Ectodermal cell (in vitro differentiated cells): ENCODE data around the gene BABAM1.
A peak's percentile ranks its signal among the peaks of the same experiment; 100 is the strongest.
"Not testable (repeated sequence)": the region's sequence is repeated elsewhere in the genome, so short reads cannot be mapped to it uniquely, and the experiment has no call there.

ENCODE experiments used
- H3K27ac ChIP-seq: 2 replicates; pipeline ENCODE4 v1.7.0; 2013; ENCODE audit warnings: mild to moderate bottlenecking, low read depth, low read length; ENCODE audit not compliant: insufficient read depth, poor library complexity, severe bottlenecking
- H3K27me3 ChIP-seq: 2 replicates; pipeline ENCODE4 v1.7.0; 2013; ENCODE audit warnings: mild to moderate bottlenecking, low read length; ENCODE audit not compliant: insufficient read depth, control insufficient read depth, poor library complexity, severe bottlenecking
- H3K36me3 ChIP-seq: one replicate; pipeline ENCODE4 v1.7.0; 2013; ENCODE audit warnings: low read length; ENCODE audit not compliant: control insufficient read depth, insufficient read depth
- H3K4me1 ChIP-seq: one replicate; pipeline ENCODE4 v1.7.0; 2013; ENCODE audit warnings: low read length; ENCODE audit not compliant: control insufficient read depth, insufficient read depth
- H3K4me3 ChIP-seq: 2 replicates; pipeline ENCODE4 v1.7.0; 2013; ENCODE audit warnings: low read depth, low read length, control low read depth; ENCODE audit not compliant: insufficient read depth
- H3K9me3 ChIP-seq: 2 replicates; pipeline ENCODE4 v1.7.0; 2013; ENCODE audit warnings: mild to moderate bottlenecking, low read length, moderate library complexity; ENCODE audit not compliant: control insufficient read depth
- WGBS, 2 experiments: methylation state at CpG; one replicate each; pipeline ENCODE4 v1.1.7; 2013; ENCODE audit warnings: missing lambda C conversion rate in 2 of 2; 5-methylcytosine and 5-hydroxymethylcytosine counted together

The BABAM1 gene

GRCh38 chr19:17292301-17293074 is 25.2 kb downstream of the BABAM1 start:
- Histone ChIP-seq H3K27me3 (no peaks in the 10 kb centered on the region), H3K36me3 (peaks cover 11% of the 10 kb centered on the region), H3K27ac (peak overlapping the region; percentile 89), H3K4me3 (peak overlapping the region; percentile 41), H3K9me3 (no peaks in the 10 kb centered on the region), H3K4me1 (no peaks in the 10 kb centered on the region)
- WGBS, 2 experiments: 3% methylated on average over 46 of the region's 46 CpGs

DNA sequence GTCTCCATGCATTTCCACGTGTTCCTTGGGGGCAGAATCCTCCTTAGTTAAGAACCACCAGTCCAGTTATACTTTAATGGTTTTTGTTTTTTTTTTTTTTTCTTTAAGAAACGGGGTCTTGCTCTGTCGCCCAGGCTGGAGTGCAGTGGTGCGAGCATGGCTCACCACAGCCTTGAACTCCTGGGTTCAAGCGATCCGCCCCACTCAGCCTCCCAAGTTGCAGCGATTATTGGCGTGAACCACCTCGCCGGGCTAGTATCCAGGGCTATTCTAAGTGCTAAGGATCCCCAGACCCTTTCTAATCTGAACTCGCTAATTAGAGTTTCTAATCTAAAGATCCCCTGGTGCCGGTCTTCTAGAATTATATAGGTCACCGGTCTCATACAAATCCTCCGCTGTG is 26.4 kb downstream of the BABAM1 start:
- Histone ChIP-seq H3K4me3 (no peak overlapping the region), H3K27me3 (no peaks in the 10 kb centered on the region), H3K4me1 (no peaks in the 10 kb centered on the region), H3K36me3 (peaks cover 18% of the 10 kb centered on the region), H3K27ac (no peak overlapping the region), H3K9me3 (no peaks in the 10 kb centered on the region)
- WGBS, 2 experiments: 93 to 94% methylated on average over 14 of the region's 14 CpGs

GRCh38 chr19:17294051-17294891 is 27.0 kb downstream of the BABAM1 start:
- no peaks in the 10 kb centered on the region for H3K27me3 ChIP-seq
- WGBS, 2 experiments: 86 to 89% methylated on average over 48 of the region's 48 CpGs
- no peak overlapping the region for H3K4me3 ChIP-seq
- no peaks in the 10 kb centered on the region for H3K4me1 ChIP-seq
- no peak overlapping the region for H3K27ac ChIP-seq
- peaks cover 19% of the 10 kb centered on the region for H3K36me3 ChIP-seq
- H3K9me3 ChIP-seq: no peaks in the 10 kb centered on the region

DNA sequence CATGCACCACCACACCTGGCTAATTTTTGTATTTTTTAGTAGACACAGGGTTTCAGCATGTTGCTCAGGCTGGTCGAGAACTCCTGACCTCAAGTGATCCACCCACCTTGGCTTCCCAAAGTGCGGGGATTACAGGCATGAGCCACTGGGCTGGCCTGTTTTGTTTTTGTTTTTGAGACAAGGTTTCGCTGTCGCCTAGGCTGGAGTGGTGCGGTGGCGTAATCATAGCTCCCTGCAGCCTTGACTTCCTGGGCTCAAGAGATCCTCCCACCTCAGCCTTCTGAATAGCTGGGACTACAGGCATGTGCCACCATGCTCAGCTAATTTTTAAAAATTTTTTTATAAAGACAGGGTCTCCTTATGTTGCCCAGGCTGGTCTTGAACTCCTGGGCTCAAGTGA is 28.3 kb downstream of the BABAM1 start:
- H3K4me1 ChIP-seq, H3K9me3 ChIP-seq: not testable (repeated sequence)
- 94% methylated on average over 6 of the region's 6 CpGs for WGBS, 2 experiments

DNA sequence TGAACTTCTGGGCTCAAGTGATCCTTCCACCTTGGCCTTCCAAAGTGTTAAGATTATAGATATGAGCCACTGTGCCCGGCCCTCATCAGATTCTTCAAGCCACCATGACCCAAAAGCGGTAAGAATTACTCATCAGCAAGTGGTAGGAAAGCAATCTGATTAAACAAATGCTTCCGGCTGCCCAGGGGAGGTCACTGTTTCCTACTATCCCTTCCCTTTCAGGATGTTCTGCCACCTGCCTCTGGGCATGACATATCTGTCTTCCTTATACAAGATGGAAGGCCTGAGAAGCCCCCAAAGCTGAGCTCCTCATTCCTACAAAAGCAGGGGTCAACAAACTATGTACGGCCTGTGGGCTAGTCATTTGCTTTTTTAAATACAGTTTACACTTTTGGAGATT is 29.0 kb downstream of the BABAM1 start:
- Histone ChIP-seq H3K27ac (no peak overlapping the region), H3K4me3 (no peak overlapping the region), H3K9me3 (no peaks in the 10 kb centered on the region), H3K4me1 (no peaks in the 10 kb centered on the region), H3K36me3 (peaks cover 19% of the 10 kb centered on the region), H3K27me3 (no peaks in the 10 kb centered on the region)
- 88 to 93% methylated on average over 4 of the region's 4 CpGs for WGBS, 2 experiments

More for the DNA sequence above, 28.3 kb downstream of the BABAM1 start:
- not testable (repeated sequence) for H3K4me3 ChIP-seq, H3K27me3 ChIP-seq, H3K27ac ChIP-seq
- peaks cover 19% of the 10 kb centered on the region for H3K36me3 ChIP-seq

DNA sequence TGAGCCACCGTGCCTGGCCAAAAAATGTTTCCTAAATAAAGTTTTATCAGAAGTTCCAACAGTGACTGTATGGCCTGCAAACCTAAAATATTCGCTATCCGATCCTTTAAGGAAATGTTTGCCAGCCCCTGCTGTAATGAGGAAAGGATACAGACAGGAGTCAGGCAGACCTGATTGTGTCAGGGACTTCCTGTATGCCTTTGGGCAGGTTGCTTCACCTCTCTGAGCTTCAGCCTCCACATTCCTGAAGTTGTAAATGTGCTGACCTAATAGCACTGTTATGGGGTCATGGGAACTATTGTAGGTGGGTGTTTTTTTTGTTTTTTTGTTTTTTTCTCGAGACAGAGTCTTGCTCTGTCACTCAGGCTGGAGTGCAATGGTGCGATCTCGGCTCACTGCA is 29.7 kb downstream of the BABAM1 start:
- H3K27me3 ChIP-seq: no peaks in the 10 kb centered on the region
- H3K36me3 ChIP-seq: peaks cover 19% of the 10 kb centered on the region
- WGBS, 2 experiments: 95% methylated on average over 6 of the region's 6 CpGs
- no peaks in the 10 kb centered on the region for H3K4me1 ChIP-seq
- H3K27ac ChIP-seq: no peak overlapping the region
- no peaks in the 10 kb centered on the region for H3K9me3 ChIP-seq
- H3K4me3 ChIP-seq: no peak overlapping the region

DNA sequence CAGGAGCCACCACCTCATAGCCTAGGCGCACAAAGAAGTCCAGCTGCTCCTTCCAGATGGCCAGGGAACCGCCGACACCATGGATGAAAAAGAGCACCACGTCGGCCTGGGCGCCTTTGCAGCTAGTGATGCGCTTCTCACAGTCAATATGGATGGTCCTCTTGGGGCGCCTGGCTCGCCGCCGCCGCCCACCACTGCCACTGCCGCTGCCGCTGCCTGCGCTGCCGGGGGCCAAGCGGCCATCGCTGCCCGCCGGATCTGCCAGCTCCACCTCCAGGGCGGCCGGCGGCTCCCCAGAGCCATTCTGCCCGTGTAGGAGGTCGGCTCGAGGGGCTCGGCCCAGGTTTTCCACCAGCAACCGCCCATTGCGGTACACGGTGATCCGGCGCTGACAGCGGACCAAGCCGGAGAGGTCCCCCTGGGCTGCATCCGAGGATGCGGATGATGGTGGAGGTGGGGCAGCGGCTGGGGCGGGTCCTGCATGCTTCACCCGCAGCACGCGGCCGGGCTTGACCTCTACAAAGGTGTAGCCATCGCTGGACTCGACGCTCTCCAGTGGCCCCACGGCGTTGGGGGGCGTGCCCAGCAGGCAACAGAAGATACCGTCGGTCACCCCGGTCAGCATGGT is 33.9 kb downstream of the BABAM1 start:
- Histone ChIP-seq H3K27ac (no peak overlapping the region), H3K36me3 (peaks cover 12% of the 10 kb centered on the region), H3K4me3 (no peak overlapping the region), H3K9me3 (no peaks in the 10 kb centered on the region), H3K27me3 (no peaks in the 10 kb centered on the region), H3K4me1 (peaks cover 6% of the 10 kb centered on the region)
- 94 to 95% methylated on average over 51 of the region's 51 CpGs for WGBS, 2 experiments

DNA sequence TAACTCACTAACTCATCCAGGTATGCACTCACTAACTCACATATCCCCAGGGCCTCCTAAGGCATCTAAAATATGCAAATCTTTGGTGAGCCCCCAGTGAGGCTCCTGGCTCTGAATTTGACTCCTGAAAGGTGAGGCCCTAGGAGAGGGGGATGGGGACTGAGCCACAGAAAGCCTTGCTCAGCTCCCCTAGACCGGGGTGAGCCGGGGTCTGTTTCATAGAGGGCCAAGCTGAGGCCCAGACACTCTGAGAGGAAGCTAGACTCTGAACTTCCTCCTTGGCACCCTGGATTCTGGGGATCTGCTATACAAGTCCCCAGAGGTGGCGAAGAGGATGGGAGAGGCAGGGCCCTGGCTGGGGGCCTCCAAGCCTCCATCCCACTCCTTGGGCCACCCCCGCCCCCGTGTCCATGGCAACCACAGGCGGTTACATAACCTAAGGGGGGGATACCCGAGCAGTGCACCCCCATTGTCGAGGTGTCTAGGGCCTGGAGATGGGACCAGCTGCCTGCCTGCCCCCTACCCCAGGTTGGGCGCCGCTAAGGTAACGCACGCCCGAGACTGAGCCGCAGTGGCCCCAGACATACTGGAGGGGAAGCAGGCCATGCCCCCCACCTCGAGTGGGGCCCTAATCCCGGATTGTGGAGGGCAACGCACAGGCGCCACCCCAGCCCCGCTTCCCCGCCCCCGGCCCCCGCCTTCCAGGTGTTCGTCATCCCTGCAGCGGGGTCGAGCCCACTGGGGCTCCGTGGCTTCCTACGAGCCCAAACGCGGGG is 35.3 kb downstream of the BABAM1 start:
- H3K4me1 ChIP-seq: peaks cover 6% of the 10 kb centered on the region
- no peaks in the 10 kb centered on the region for H3K9me3 ChIP-seq
- H3K4me3 ChIP-seq: peak overlapping the region; percentile 67
- H3K27ac ChIP-seq: no peak overlapping the region
- WGBS, 2 experiments: 19 to 20% methylated on average over 29 of the region's 29 CpGs
- H3K36me3 ChIP-seq: peaks cover 8% of the 10 kb centered on the region
- no peaks in the 10 kb centered on the region for H3K27me3 ChIP-seq

DNA sequence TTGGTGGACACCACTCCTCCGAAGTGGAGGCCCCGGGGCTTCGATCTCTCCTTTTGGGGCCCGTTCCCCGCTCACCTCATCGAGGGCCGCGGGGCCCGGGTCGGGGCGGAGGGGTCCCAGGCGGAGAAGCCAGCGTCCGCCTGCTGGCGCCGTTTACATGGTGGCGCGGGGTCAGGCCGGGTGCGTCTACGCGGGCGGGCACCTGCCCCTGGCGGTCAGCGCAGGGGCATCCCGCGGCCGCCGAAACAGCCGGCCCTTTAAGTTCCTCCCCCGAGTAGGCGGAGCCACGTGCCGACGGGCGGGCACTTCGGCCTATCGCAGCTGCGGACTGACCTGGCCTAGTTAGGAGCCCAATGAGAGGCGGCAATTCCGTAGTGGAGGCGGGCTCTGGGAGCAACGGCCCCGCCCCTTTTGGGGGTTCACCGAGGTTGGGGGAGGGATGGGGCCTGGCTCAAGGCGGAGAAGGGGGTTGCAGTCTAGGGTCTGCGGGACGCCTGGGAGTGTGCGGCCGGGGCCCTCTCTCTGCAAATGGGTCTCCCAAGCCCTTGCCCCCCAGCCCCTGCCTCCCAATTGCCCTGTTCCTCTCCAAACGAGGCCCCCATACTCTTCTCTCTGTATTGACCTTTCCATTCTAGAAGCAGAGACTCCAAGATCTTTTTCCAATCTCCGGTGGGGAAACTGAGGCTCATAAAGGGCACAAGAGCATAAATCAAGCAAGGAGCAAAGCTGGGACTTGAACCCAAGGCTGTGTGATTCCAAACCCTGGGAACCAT is 36.1 kb downstream of the BABAM1 start, which contains the start of gene ABHD8:
TSS of gene ABHD8 (minus strand) at position 259 of the 773 bp plus-strand sequence. CDS start 1,809 bp downstream, outside the sequence.
- Histone ChIP-seq H3K4me1 (peaks cover 6% of the 10 kb centered on the region), H3K27ac (no peak within 1 kb of the TSS), H3K36me3 (peaks cover 4% of the 10 kb centered on the region), H3K27me3 (no peaks in the 10 kb centered on the region), H3K9me3 (no peaks in the 10 kb centered on the region), H3K4me3 (peak within 1 kb of the TSS; percentile 67)
- 2 to 3% methylated on average over 52 of the region's 52 CpGs for WGBS, 2 experiments
